Vagina (tissue), 2 donors: ENCODE measurements around the gene ENSA. TPM values are rescaled to one million over a fixed set of nuclear protein-coding genes. Genes with fewer than 3 reads are reported as not detected.
"Not testable (repeated sequence)": the region's sequence is repeated elsewhere in the genome, so short reads cannot be mapped to it uniquely, and the experiment has no call there.

Experiments
- DNase-seq, 2 donors: peaks; one replicate each; pipeline ENCODE4 v3.0.0-alpha.2; 2017; ENCODE audit errors: extremely low spot score in 2 of 2
- H3K27ac ChIP-seq: fragments of 200-600 bp; sonication (generic); one replicate; pipeline ENCODE4 v1.5.1; 2019
- H3K27me3 ChIP-seq: fragments of 200-600 bp; sonication (generic); one replicate; pipeline ENCODE4 v1.5.1; 2019
- H3K36me3 ChIP-seq, 2 donors: fragments of 200-600 bp; sonication (generic); one replicate each; pipeline ENCODE4 v1.5.1; 2017 to 2019
- H3K4me1 ChIP-seq: fragments of 200-600 bp; sonication (generic); one replicate; pipeline ENCODE4 v1.5.1; 2019
- H3K4me3 ChIP-seq, 2 donors: fragments of 200-600 bp; sonication (generic); 1 replicate in 1 of 2; 2 replicates in 1 of 2; pipeline ENCODE4 v1.5.1; 2016 to 2019
- H3K9me3 ChIP-seq: fragments of 200-600 bp; sonication (generic); one replicate; pipeline ENCODE4 v1.5.1; 2019
- POLR2A ChIP-seq, 2 donors: fragments of 450-650 bp; IDR thresholded peaks; one replicate each; pipeline ENCODE4 v1.6.1; 2017; ENCODE audit warnings: antibody characterized with exemption in 2 of 2, mild to moderate bottlenecking in 2 of 2, moderate library complexity in 2 of 2
- POLR2AphosphoS5 ChIP-seq, 2 donors: sonication (generic); formaldehyde crosslinking; IDR thresholded peaks; one replicate each; pipeline ENCODE4 v1.9.0; 2017; ENCODE audit warnings: antibody characterized with exemption in 2 of 2, mild to moderate bottlenecking in 2 of 2, low read depth in 1 of 2; ENCODE audit not compliant: insufficient read depth in 1 of 2
- intact Hi-C: fragments of 100-400 bp; cut with DNase I; formaldehyde crosslinking; loops from one replicate; pipeline ENCODE4 v1.15.1; 2023
- total RNA-seq: library from RNA; depleted of rRNA; stranded (reverse); fragments of >200 nt; gene quantifications from one replicate; pipeline ENCODE4 v1.2.3, GENCODE V29; 2016
- TF ChIP-seq, protein P1 (sequence below), 3 experiments: fragments of 450-650 bp in 2 of 3; fragments of 200-600 bp in 1 of 3; sonication (generic) in 1 of 3; IDR thresholded peaks; one replicate each; pipeline ENCODE4 v1.5.1; 2017 to 2019; ENCODE audit warnings: antibody characterized with exemption in 3 of 3, mild to moderate bottlenecking in 2 of 3, moderate library complexity in 2 of 3

ENSA gene
- total RNA-seq, 1 donor from 2014 or later: 117 TPM

DNA sequence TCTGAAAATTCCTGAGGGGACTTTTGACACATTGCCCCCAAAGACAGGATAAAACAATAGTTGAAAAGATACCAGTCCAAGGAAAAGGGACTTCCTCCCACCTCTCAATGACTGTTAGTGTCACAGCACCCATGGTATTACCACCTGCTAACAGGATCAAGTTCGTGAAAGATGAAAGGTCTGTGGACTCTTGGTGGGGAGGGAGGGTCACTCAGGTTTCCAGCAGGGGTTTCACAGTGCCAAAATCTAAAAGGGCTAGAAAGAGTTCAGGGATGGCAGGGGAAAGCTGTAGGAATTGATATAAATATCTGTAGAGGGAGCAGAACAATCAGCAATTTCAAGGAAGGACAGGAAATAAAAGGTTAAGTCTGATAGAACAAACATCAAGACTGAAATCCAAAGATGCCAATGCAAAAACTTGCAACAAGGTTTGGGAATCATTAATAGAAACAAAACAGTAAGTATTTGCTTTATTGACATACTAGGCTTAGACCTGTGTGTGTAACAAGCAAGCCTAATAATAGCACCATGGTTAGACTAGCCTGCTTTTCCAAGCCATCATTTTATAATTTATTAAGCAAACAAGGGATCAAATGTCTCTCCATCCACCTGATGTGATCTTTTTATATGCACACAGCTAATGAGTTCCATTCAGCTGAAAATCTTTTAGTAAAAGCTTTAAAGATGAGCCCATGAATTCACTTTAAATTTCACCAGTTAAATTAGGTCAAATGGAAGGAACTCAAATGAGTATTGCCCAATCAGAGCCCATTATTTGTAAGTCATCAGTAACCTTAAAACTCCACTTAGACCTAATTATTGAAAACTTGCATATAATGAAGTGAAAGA, 53.7 kb downstream of the ENSA start:
- H3K9me3 ChIP-seq: no peaks in the 10 kb centered on the region
- peak overlapping the region; percentile 86 to 99 for H3K4me3 ChIP-seq
- H3K4me1 ChIP-seq: peaks cover 65% of the 10 kb centered on the region
- peaks cover 4 to 72% of the 10 kb centered on the region in 2 donors for H3K36me3 ChIP-seq
- TF ChIP-seq, protein P1, sequence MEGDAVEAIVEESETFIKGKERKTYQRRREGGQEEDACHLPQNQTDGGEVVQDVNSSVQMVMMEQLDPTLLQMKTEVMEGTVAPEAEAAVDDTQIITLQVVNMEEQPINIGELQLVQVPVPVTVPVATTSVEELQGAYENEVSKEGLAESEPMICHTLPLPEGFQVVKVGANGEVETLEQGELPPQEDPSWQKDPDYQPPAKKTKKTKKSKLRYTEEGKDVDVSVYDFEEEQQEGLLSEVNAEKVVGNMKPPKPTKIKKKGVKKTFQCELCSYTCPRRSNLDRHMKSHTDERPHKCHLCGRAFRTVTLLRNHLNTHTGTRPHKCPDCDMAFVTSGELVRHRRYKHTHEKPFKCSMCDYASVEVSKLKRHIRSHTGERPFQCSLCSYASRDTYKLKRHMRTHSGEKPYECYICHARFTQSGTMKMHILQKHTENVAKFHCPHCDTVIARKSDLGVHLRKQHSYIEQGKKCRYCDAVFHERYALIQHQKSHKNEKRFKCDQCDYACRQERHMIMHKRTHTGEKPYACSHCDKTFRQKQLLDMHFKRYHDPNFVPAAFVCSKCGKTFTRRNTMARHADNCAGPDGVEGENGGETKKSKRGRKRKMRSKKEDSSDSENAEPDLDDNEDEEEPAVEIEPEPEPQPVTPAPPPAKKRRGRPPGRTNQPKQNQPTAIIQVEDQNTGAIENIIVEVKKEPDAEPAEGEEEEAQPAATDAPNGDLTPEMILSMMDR (IDR thresholded peaks at IDR 0.05): no peak
- TF ChIP-seq POLR2AphosphoS5 (IDR thresholded peaks at IDR 0.05; ENCODE audit: insufficient read depth in 1 of 2, low read depth in 1 of 2) (peak in 1 of 2 donors; percentile 25), POLR2A (IDR thresholded peaks at IDR 0.05) (no peak)
- H3K27ac ChIP-seq: peak overlapping the region; percentile 100
- H3K27me3 ChIP-seq: no peaks in the 10 kb centered on the region
- intact Hi-C loops: loop anchor here (5.0 kb wide), 1 partner anchor 42 kb away; no protein-coding TSS in a partner anchor
- no peak for DNase-seq

DNA sequence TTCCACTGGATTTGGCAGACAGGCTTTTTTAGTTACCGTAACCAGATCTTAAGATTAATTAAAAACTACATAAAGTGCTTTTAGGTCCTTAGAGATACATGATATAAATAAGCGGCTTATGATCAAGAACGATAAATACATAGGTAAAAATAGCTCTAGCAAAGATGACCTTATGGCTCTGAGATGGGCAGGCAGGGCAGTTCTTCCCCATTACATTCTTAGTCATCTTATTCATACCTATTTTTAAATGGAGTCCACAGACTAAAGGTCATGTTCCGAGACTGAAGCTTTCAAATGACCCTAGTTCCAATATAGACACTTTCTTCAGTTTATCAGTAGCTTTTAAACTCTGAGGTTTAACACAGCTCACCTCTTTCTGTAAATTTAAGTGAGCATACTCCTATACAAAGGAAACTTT, 54.3 kb downstream of the ENSA start:
- TF ChIP-seq POLR2A (IDR thresholded peaks at IDR 0.05) (no peak), POLR2AphosphoS5 (IDR thresholded peaks at IDR 0.05; ENCODE audit: insufficient read depth in 1 of 2, low read depth in 1 of 2) (no peak)
- TF ChIP-seq, protein P1 (IDR thresholded peaks at IDR 0.05): no peak
- Histone ChIP-seq H3K4me1 (peaks cover 66% of the 10 kb centered on the region), H3K36me3 (peaks cover 4 to 72% of the 10 kb centered on the region in 2 donors), H3K4me3 (peak overlapping the region; percentile 86 to 99), H3K27ac (peak overlapping the region; percentile 100), H3K9me3 (no peaks in the 10 kb centered on the region), H3K27me3 (no peaks in the 10 kb centered on the region)
- intact Hi-C loops: loop anchor here (5.0 kb wide), 1 partner anchor 42 kb away; no protein-coding TSS in a partner anchor
- DNase-seq: no peak

DNA sequence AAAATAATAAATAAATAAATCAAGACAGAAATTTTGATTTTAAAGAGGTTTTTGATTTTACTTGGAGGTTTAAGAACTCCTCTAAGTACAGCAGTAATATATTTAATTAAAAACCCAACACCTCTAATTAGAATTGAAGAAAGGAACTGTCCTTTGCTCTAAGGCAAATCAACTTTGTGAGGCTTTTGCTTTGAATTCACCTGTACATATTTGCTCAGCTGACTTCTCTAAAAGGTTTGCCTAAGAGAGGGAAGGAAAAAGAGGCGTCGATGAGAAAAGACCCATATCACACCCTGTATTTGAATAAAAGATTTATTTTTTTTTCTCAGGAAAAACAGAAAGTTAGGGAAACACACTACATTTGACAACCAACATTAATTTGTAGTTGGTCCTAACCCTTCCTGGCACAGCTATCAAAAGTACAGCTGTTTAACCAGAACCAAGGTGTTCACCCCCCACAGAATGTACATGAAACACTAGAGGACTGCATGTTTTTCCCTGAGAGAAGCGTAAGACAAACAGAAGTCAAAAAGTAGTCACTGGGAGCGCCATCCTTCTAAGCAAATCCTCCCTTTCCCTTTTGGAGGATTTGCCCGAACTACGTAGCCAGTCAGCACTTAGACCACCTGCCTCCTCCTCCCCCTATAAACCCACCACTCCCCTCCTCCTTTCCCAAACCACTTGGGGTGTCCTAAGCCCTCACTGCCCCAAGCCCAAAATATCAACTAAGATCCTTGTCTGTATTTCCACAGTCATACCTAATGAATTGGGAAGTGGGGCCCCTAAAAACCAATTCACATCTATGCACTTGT, 54.9 kb downstream of the ENSA start:
- no peak for DNase-seq
- intact Hi-C loops: loop anchor here (5.0 kb wide), 1 partner anchor 43 kb away; no protein-coding TSS in a partner anchor
- H3K4me1 ChIP-seq: peaks cover 69% of the 10 kb centered on the region
- peak overlapping the region; percentile 100 for H3K27ac ChIP-seq
- H3K27me3 ChIP-seq: no peaks in the 10 kb centered on the region
- H3K9me3 ChIP-seq: no peaks in the 10 kb centered on the region
- peak overlapping the region; percentile 86 to 99 for H3K4me3 ChIP-seq
- TF ChIP-seq POLR2A (IDR thresholded peaks at IDR 0.05) (no peak), POLR2AphosphoS5 (IDR thresholded peaks at IDR 0.05; ENCODE audit: insufficient read depth in 1 of 2, low read depth in 1 of 2) (no peak)
- TF ChIP-seq, protein P1 (IDR thresholded peaks at IDR 0.05): no peak
- H3K36me3 ChIP-seq: peaks cover 4 to 72% of the 10 kb centered on the region in 2 donors

DNA sequence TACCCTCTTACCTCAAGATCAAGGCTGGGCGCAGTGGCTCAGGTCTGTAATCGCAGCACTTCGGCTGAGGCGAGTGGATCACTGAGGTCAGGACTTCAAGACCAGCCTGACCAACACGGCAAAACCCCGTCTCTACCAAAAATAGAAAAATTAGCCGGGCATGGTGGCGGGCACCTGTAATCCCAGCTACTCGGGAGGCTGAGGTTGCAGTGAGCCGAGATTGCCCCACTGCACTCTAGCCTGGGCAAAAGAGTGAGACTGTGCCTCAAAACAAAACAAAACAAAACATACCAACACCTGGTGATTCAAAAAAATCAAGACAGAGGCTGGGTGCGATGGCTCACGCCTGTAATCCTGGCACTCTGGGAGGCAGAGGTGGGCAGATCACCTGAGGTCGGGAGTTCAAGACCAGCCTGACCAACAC, 55.8 kb downstream of the ENSA start:
- Histone ChIP-seq H3K4me3 (peak overlapping the region; percentile 15 to 86), H3K36me3 (peaks cover 4 to 72% of the 10 kb centered on the region in 2 donors), H3K27ac (peak overlapping the region; percentile 100)

More for the DNA sequence above, 55.8 kb downstream of the ENSA start:
- H3K27me3 ChIP-seq, DNase-seq, H3K9me3 ChIP-seq, intact Hi-C loops: not testable (repeated sequence)
- TF ChIP-seq POLR2AphosphoS5 (IDR thresholded peaks at IDR 0.05; ENCODE audit: insufficient read depth in 1 of 2, low read depth in 1 of 2): peak in 1 of 2 donors; percentile 37
- H3K4me1 ChIP-seq: peaks cover 77% of the 10 kb centered on the region
